HCT116 (cell line): ENCODE measurements around the gene RPH3AL.

Experiments
- EGR1 ChIP-seq: IDR thresholded peaks from 2 replicates; pipeline ENCODE4 v1.6.1; 2012; ENCODE audit warnings: low read depth
- EZH2 ChIP-seq: fragments of 200-600 bp; sonication (generic); IDR thresholded peaks from 2 replicates; pipeline ENCODE4 v1.6.1; 2017; ENCODE audit warnings: antibody characterized with exemption, mixed run types
- POLR2A ChIP-seq: IDR thresholded peaks from 2 replicates; pipeline ENCODE4 v1.7.0; 2011; ENCODE audit warnings: borderline replicate concordance; ENCODE audit not compliant: insufficient read depth, insufficient read length; ENCODE audit errors: extremely low read depth
- SIN3A ChIP-seq: IDR thresholded peaks from 2 replicates; pipeline ENCODE4 v1.6.1; 2012; ENCODE audit warnings: low read depth
- TCF7L2 ChIP-seq: IDR thresholded peaks from 2 replicates; pipeline ENCODE4 v1.7.0; 2011; ENCODE audit warnings: borderline replicate concordance, inconsistent platforms; ENCODE audit not compliant: insufficient read depth, insufficient read length; ENCODE audit errors: extremely low read depth
- ZFX ChIP-seq: fragments of 450-650 bp; IDR thresholded peaks from 2 replicates; pipeline ENCODE4 v1.6.1; 2017
- TF ChIP-seq, protein P1 (sequence below): IDR thresholded peaks from 2 replicates; pipeline ENCODE4 v1.6.1; 2012
- TF ChIP-seq, protein P2 (sequence below), 3 experiments: fragments of 200-600 bp in 1 of 3; sonication (generic) in 1 of 3; IDR thresholded peaks in 2 of 3; conservative IDR thresholded peaks in 1 of 3; 2 replicates each; pipeline ENCODE4 v1.5.1; 2012 to 2017; ENCODE audit warnings: low read depth in 2 of 3, low read length in 2 of 3, antibody characterized with exemption in 1 of 3, borderline replicate concordance in 1 of 3, control low read depth in 1 of 3, mild to moderate bottlenecking in 1 of 3, mixed read lengths in 1 of 3, mixed run types in 1 of 3, moderate library complexity in 1 of 3; ENCODE audit not compliant: insufficient read depth in 1 of 3

DNA sequence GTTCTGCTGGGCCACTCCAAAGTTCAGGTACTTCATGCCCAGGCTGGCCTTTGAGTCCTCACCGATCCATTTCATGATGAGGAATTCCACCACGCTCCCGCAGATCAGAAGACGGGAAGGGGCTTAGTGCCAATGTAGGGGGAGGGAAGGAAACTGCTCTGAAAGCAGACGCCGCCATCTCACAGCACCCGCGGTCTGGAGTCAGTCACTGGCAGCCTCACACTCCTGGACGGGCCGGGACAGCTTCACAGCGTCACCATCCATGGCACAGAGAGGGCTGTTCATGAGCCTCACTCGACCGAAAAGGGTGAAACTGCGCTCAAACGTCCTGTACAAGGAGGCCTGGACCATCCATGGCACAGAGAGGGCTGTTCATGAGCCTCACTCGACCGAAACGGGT, 62.0 kb downstream of the RPH3AL start:
- TF ChIP-seq, protein P1, sequence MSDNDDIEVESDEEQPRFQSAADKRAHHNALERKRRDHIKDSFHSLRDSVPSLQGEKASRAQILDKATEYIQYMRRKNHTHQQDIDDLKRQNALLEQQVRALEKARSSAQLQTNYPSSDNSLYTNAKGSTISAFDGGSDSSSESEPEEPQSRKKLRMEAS = no peak
- TF ChIP-seq, protein P2, sequence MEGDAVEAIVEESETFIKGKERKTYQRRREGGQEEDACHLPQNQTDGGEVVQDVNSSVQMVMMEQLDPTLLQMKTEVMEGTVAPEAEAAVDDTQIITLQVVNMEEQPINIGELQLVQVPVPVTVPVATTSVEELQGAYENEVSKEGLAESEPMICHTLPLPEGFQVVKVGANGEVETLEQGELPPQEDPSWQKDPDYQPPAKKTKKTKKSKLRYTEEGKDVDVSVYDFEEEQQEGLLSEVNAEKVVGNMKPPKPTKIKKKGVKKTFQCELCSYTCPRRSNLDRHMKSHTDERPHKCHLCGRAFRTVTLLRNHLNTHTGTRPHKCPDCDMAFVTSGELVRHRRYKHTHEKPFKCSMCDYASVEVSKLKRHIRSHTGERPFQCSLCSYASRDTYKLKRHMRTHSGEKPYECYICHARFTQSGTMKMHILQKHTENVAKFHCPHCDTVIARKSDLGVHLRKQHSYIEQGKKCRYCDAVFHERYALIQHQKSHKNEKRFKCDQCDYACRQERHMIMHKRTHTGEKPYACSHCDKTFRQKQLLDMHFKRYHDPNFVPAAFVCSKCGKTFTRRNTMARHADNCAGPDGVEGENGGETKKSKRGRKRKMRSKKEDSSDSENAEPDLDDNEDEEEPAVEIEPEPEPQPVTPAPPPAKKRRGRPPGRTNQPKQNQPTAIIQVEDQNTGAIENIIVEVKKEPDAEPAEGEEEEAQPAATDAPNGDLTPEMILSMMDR (IDR thresholded peaks at IDR 0.05 in 2 of 3, conservative IDR thresholded peaks at IDR 0.05 in 1 of 3; ENCODE audit: borderline replicate concordance in 1 of 3, insufficient read depth in 1 of 3, low read depth in 2 of 3, low read length in 2 of 3) = no peak
- no peak for TF ChIP-seq SIN3A
- no peak for TF ChIP-seq POLR2A
- TF ChIP-seq EZH2 = no peak
- TF ChIP-seq ZFX = no peak
- no peak for TF ChIP-seq TCF7L2
- no peak for TF ChIP-seq EGR1
